ENCODE measurements around the gene MGAT5B.
A peak's percentile ranks its signal among the peaks of the same experiment; 100 is the strongest.

MGAT5B gene

GRCh38 chr17:76987486-76988093 lies 119.4 kb downstream of the MGAT5B start:
- DNase-seq, result peak; percentile 28

DNA sequence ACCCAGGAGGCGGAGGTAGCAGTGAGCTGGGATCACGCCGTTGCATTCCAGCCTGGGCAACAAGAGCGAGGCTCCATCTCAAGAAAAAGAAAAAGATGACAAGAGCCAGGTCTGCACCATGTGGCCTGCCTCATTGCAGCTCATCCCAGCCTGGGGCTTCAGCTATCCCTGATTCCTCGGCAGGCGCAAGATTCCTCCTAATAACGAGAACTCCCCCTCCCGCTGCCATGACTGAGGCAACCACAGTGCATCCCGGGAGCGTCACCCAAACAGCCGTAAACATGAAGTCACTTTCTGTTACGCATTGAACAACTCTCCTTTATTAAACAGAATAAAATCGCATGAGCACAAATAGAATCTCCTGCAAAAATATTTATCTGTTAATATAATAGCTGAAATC lies 120.6 kb downstream of the MGAT5B start:
- no peak for DNase-seq

- DNase-seq, result no peak
Observed at GRCh38 chr17:76989519-76989918, 121.3 kb downstream of the MGAT5B start.

GRCh38 chr17:76992891-76993290 lies 124.7 kb downstream of the MGAT5B start:
- no peak for DNase-seq

GRCh38 chr17:76993651-76994050 lies 125.4 kb downstream of the MGAT5B start:
- no peak for DNase-seq

DNA sequence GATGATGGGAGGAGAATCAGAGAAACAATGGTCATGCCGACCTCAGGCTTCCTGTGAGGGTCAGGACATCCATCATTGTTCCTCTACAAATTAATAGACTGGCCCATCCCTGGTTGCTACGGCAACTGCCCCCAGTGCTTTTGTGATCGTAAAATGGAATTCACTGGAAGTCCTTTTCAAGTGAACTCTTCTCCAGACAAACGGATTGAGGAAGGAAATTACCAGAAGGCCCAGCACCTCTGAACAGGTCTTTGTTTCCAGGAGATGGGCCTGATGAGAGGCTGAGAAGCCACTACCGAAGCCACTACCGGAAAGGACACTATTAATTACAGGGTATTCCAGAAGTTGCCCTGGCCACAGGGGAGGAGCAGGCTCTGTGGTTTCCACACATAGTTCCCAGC lies 126.0 kb downstream of the MGAT5B start:
- no peak for DNase-seq

GRCh38 chr17:76995387-76996105 lies 127.3 kb downstream of the MGAT5B start:
- DNase-seq, result no peak

DNA sequence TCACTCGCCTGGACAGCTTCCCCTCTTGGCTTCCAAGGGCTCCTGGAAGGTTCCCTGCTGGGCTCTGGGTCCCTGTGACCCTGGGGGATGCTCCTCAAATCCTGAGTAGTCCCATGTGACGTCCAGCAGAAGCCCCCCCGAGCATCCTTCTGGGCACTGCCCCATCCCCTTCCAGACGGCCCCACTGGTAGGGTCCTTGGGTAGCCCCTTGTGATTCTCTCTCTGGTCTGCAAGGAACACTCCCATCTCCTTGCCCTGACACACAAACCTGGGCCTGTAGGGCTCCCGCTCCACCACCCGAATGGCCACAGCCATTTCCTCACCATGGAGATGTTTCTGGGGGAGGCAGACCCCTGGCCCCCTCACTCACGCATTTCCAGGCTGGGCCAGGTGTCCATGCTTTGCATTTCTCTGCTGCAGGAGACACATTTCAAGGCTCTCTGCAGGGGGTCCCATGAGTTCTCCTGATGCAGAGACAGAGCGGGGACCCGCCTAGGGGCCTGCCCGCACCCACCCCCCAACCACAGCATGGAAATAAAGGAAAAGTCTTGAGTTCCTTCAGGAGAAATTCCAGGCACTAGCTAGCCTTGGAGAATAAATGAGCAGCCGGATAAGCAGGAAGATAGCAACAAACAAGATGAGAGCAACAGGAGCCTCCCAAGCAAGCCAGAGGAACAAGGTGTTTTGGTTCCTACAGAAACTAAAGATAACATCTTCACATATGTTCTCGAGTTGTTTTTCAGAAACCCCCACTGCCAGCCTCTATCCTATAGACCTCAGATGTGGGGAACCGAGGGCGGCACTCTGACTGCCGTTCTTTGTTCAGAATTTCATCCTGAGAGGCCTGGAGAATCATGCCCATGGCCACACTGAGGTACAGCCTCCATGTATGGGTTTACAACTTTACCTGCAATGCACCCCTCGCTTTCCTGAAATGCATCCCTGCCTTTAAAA lies 128.8 kb downstream of the MGAT5B start:
- no peak for DNase-seq

- no peak for DNase-seq
Observed at GRCh38 chr17:76997981-76998531, 129.9 kb downstream of the MGAT5B start.

DNA sequence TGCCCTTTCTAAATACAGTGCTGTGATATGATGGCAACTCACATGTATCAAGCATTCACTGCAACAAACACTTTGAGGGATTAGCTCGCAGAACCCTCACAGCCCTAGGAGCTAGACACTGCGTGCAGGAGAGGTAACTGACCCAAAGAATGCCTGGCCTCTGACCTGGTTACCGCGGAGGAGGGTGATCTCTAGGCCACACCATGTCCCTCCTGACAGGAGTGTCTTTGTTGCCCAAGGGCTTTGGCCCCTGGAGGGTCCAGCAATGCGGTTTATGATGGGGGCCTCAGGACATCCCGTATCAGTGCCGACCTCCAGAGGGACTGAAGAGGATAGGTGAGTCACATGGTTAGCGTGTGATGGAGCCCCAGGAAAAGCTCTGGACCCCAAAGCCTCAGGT lies 130.6 kb downstream of the MGAT5B start:
- DNase-seq, result no peak
